Amniotic stem cell (primary cell): ENCODE data around the gene SLC9A9.
"Not testable (repeated sequence)": the region's sequence is repeated elsewhere in the genome, so short reads cannot be mapped to it uniquely, and the experiment has no call there.

ENCODE experiments used
- DNase-seq: peaks from one replicate; lab custom pipeline; 2025; lab: John Stamatoyannopoulos, UW

The SLC9A9 gene

GRCh38 chr3:143450632-143451031 lies 397.6 kb downstream of the SLC9A9 start:
- DNase-seq, result no peak

- DNase-seq, result no peak
Observed at GRCh38 chr3:143447491-143447890, 400.8 kb downstream of the SLC9A9 start.

- DNase-seq, result no peak
Observed at GRCh38 chr3:143445118-143445517, 403.1 kb downstream of the SLC9A9 start.

GRCh38 chr3:143443851-143444331 lies 404.4 kb downstream of the SLC9A9 start:
- peak; percentile 90 for DNase-seq

- no peak for DNase-seq
Observed at GRCh38 chr3:143442814-143443447, 405.3 kb downstream of the SLC9A9 start.

GRCh38 chr3:143441516-143442171 lies 406.6 kb downstream of the SLC9A9 start:
- no peak for DNase-seq

GRCh38 chr3:143439817-143440216 lies 408.5 kb downstream of the SLC9A9 start:
- no peak for DNase-seq

GRCh38 chr3:143437405-143437804 lies 410.9 kb downstream of the SLC9A9 start:
- DNase-seq, result no peak

GRCh38 chr3:143436231-143436930 lies 411.9 kb downstream of the SLC9A9 start:
- no peak for DNase-seq

- DNase-seq, result no peak
Observed at GRCh38 chr3:143433787-143434378, 414.4 kb downstream of the SLC9A9 start.

- not testable (repeated sequence) for DNase-seq
Observed at GRCh38 chr3:143431298-143431697, 417.0 kb downstream of the SLC9A9 start.

- DNase-seq, result no peak
Observed at GRCh38 chr3:143430568-143430967, 417.7 kb downstream of the SLC9A9 start.

GRCh38 chr3:143429628-143430514 lies 418.4 kb downstream of the SLC9A9 start:
- no peak for DNase-seq

- no peak for DNase-seq
Observed at GRCh38 chr3:143428294-143428693, 420.0 kb downstream of the SLC9A9 start.

- DNase-seq, result no peak
Observed at GRCh38 chr3:143427631-143428030, 420.6 kb downstream of the SLC9A9 start.

- no peak for DNase-seq
Observed at GRCh38 chr3:143424874-143425273, 423.4 kb downstream of the SLC9A9 start.

- no peak for DNase-seq
Observed at GRCh38 chr3:143421556-143421955, 426.7 kb downstream of the SLC9A9 start.

GRCh38 chr3:143419611-143420010 lies 428.7 kb downstream of the SLC9A9 start:
- no peak for DNase-seq

GRCh38 chr3:143418391-143418790 lies 429.9 kb downstream of the SLC9A9 start:
- DNase-seq, result no peak

- DNase-seq, result no peak
Observed at GRCh38 chr3:143416229-143416628, 432.0 kb downstream of the SLC9A9 start.

GRCh38 chr3:143414571-143415253 lies 433.6 kb downstream of the SLC9A9 start:
- no peak for DNase-seq
